Activated T-cell treated with anti-CD3 and anti-CD28 coated beads, Interleukin-2, amount 50 U/mL, for 4 hours (primary cell): ENCODE measurements around the gene GARIN5B. TPM values are rescaled to one million over a fixed set of nuclear protein-coding genes. Genes with fewer than 3 reads are reported as not detected.

ENCODE experiments used
- ATAC-seq, 2 donors: fragments of 200-7000 bp; cut with Tn5 transposase; one replicate each; pipeline ENCODE4 v1.10.0; 2021
- DNase-seq: peaks from one replicate; pipeline ENCODE4 v3.0.0-alpha.2; 2020
- H3K27me3 Mint-ChIP-seq: one replicate; pipeline ENCODE4 v1.8.0; 2021; ENCODE audit warnings: low read depth, mixed read lengths
- H3K36me3 Mint-ChIP-seq: one replicate; pipeline ENCODE4 v1.8.0; 2022; ENCODE audit warnings: mixed read lengths; ENCODE audit not compliant: insufficient read depth
- H3K4me1 Mint-ChIP-seq: one replicate; pipeline ENCODE4 v1.8.0; 2021; ENCODE audit warnings: low read depth, mixed read lengths
- H3K4me3 Mint-ChIP-seq: one replicate; pipeline ENCODE4 v1.8.0; 2021; ENCODE audit warnings: mild to moderate bottlenecking, moderate library complexity, mixed read lengths
- H3K9me3 Mint-ChIP-seq: one replicate; pipeline ENCODE4 v1.8.0; 2021; ENCODE audit warnings: mixed read lengths
- total RNA-seq, 3 donors: library from RNA; stranded (reverse); gene quantifications; one replicate each; pipeline ENCODE4 v1.2.1, GENCODE V29; 2021

GARIN5B gene
- total RNA-seq, 3 donors from 2014 or later, result not detected

- ATAC-seq (peak; percentile 11), DNase-seq (peak; percentile 35)
- Mint-ChIP-seq H3K4me3 (peak overlapping the region; percentile 86), H3K9me3 (no peaks in the 10 kb centered on the region), H3K27me3 (no peaks in the 10 kb centered on the region), H3K36me3 (peaks cover 23% of the 10 kb centered on the region), H3K4me1 (peaks cover 44% of the 10 kb centered on the region)
Measured at GRCh38 chr19:55383279-55384130, 20.4 kb upstream of the GARIN5B start.

- Mint-ChIP-seq H3K4me1 (peaks cover 36% of the 10 kb centered on the region), H3K9me3 (no peaks in the 10 kb centered on the region), H3K27me3 (no peaks in the 10 kb centered on the region), H3K36me3 (peaks cover 20% of the 10 kb centered on the region), H3K4me3 (peak overlapping the region; percentile 86)
- DNase-seq, result no peak
- ATAC-seq, result no peak
Measured at GRCh38 chr19:55382522-55383054, 19.5 kb upstream of the GARIN5B start.

DNA sequence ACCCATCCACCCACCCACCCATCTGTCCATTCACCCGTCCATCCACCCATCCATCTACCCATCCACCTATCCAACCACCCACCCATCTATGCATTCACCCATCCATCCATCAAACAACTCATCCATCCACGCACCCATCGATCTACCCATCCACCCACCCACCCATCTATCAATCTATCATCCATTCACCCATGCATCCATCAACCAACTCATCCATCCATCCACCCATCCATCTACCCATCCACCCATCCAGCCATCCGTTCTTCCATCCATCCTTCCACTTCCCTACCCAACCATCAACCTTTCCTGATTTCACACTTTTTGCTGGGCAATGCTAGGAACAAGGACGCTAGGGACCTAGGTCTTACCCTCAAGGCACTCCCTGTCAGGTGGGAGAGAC lies 19.0 kb upstream of the GARIN5B start:
- ATAC-seq (no peak), DNase-seq (no peak)
- Mint-ChIP-seq H3K27me3 (no peaks in the 10 kb centered on the region), H3K9me3 (no peaks in the 10 kb centered on the region), H3K4me1 (peaks cover 30% of the 10 kb centered on the region), H3K4me3 (peak overlapping the region; percentile 86), H3K36me3 (peaks cover 14% of the 10 kb centered on the region)

DNA sequence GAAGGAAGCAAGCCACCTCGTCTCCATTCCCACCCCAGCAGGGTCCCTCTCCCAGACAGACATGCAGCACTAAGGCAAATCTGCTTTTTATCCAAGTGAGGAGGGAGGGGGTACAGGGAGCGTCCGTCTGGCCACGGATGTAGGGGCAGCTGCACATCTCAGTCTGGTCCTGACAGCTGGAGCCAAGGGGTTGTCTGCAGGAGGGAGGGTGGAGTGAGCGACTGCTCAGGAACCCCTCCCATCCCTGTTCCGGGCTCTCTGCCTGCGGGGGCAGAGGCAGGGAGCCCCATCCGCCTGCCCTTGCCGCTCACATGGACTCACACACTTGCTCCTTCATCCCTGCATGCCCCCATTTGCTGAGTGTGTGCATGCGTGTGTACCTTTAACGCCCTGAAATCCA lies 16.1 kb upstream of the GARIN5B start:
- ATAC-seq (no peak), DNase-seq (no peak)
- H3K36me3 Mint-ChIP-seq, result no peaks in the 10 kb centered on the region
- H3K27me3 Mint-ChIP-seq, result peaks cover 8% of the 10 kb centered on the region
- peaks cover 17% of the 10 kb centered on the region for H3K4me1 Mint-ChIP-seq
- no peaks in the 10 kb centered on the region for H3K9me3 Mint-ChIP-seq
- H3K4me3 Mint-ChIP-seq, result no peak overlapping the region

DNA sequence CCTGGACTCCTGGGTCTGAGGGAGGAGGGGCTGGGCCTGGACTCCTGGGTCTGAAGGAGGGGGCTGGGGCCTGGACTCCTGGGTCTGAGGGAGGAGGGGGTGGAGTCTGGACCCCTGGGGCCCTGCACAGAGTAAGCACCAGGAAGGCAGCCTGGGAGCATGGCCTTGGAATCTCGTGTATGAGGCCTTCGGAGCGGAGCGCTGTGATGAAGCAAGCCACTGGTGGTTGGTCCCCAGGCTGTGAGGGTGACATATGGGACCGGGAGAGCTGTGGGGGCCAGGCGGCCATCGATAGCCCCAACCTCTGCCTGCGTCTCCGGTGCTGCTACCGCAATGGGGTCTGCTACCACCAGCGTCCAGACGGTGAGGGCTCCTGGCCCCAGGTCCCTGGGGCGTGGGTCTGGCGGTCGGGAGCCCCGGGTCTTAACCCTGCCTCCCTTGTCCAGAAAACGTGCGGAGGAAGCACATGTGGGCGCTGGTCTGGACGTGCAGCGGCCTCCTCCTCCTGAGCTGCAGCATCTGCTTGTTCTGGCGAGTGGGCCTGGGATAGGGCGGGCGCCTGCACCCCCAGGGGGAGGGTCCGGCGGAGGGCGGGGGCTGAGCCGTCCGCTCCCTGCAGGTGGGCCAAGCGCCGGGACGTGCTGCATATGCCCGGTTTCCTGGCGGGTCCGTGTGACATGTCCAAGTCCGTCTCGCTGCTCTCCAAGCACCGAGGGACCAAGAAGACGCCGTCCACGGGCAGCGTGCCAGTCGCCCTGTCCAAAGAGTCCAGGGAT lies 14.5 kb upstream of the GARIN5B start:
- Mint-ChIP-seq H3K4me1 (peaks cover 11% of the 10 kb centered on the region), H3K4me3 (no peak overlapping the region), H3K36me3 (no peaks in the 10 kb centered on the region), H3K9me3 (no peaks in the 10 kb centered on the region), H3K27me3 (peaks cover 14% of the 10 kb centered on the region)
- no peak for DNase-seq
- ATAC-seq, result no peak

DNA sequence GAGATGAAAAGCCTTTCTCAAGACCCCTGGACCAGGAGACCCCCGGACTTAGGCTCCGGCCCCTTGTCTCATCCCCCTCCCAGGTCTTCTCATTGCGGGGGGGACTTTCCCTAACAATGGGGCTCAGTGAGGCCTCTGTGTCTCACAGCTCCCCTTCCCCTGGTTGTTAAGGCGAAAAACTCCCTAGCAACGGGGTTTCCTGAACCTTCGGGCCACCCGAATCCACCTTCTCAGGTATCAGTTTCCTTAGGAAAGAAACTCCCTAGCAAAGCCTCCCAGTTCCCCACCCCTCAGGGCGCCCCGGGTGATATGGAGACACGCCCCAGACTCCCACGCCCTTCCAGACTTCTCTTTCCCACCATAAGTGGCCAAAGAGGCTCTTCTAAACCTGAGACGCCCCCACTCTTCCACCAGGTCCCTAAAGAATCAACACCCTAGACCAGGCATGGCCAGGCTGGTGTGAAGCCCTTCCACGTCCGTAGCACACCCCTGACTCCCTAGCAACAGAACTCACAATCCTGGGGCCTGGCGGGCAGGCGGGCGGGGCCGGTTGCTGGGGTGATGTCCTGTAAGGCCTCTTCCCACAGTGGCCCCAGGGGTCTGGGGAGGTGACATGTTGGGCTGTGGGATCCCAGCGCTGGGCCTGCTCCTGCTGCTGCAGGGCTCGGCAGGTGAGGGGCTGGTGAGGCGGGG lies 13.3 kb upstream of the GARIN5B start, which contains the start of gene TMEM190:
TMEM190 (plus strand) TSS at position 586 of the 693 bp plus-strand sequence; CDS start at position 614, 28 bp downstream.
- Mint-ChIP-seq H3K4me1 (peaks cover 3% of the 10 kb centered on the region), H3K27me3 (peaks cover 25% of the 10 kb centered on the region), H3K36me3 (no peaks in the 10 kb centered on the region), H3K9me3 (no peaks in the 10 kb centered on the region), H3K4me3 (no peak within 1 kb of the TSS)
- ATAC-seq (no peak), DNase-seq (no peak)

DNA sequence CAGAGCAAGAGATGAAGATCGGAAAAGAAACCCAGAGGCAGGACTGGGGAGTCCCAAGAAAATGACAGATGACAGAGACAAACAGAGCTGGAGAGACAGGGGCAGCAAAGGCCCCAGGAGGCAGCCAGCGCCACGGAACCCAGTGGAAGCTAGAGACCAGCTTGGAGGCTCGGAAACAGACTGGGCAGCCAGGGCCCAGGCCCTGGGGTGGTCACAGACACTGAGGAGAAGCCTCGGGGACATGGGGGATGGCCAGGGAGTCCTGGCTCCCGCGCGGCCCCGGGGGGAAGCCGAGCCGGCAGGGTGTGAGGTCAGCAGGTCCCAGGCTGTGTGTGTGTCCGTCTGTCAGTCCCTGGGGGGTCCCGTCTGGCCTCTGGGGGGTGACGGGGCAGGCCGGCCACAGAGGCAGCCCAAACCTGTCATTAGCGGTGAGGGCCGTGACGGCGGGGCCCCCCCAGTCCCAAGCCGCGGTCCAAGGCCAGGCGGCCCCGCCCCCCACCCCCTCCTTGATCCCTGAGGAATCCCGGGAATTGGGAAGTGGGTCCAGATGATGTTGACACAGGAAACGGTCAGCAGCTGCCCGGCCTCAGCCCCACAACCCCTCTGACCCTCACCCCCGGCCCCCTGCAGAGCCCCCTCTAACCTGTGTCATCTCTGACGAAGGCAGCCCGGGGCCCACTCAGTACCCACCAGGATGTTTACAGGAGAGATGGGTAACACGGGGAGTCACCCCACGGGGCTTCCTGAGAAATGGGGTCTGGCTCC lies 11.1 kb upstream of the GARIN5B start:
- no peak for ATAC-seq
- no peaks in the 10 kb centered on the region for H3K36me3 Mint-ChIP-seq
- H3K27me3 Mint-ChIP-seq, result peaks cover 40% of the 10 kb centered on the region
- peaks cover 8% of the 10 kb centered on the region for H3K4me1 Mint-ChIP-seq
- H3K4me3 Mint-ChIP-seq, result no peak overlapping the region
- no peak for DNase-seq
- H3K9me3 Mint-ChIP-seq, result no peaks in the 10 kb centered on the region

DNA sequence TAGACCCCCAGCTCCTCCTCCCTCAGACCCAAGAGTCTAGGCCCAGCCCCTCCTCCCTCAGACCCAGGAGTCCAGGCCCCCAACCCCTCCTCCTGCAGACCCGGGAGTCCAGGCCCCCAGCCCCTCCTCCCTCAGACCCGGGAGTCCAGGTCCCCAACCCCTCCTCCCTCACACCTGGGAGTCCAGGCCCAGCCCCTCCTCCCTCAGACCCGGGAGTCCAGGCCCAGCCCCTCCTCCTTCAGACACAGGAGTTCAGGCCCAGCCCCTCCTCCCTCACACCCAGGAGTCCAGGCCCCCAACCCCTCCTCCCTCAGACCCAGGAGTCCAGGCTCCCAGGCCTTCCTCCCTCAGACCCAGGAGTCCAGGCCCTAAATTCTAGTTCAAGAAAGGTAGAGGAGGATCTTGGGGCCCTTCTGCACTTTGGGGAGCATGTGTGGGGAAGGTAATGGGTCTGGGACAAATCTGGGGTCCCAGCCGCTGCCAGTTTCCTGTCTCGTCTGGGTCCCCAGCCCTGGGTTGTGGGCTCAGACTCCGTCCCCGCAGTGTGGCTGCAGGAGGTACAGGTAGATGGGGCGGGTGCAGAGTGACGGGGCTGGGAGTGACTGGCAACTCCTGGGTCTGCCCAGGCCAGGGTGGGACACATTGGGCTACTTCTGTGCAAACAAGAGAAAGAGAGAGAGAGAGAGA lies 10.4 kb upstream of the GARIN5B start:
- Mint-ChIP-seq H3K9me3 (no peaks in the 10 kb centered on the region), H3K27me3 (peaks cover 45% of the 10 kb centered on the region), H3K4me3 (no peak overlapping the region), H3K4me1 (peaks cover 8% of the 10 kb centered on the region), H3K36me3 (no peaks in the 10 kb centered on the region)
- ATAC-seq, result no peak
- DNase-seq, result no peak

GRCh38 chr19:55372316-55373081 lies 9.4 kb upstream of the GARIN5B start:
- Mint-ChIP-seq H3K27me3 (peaks cover 52% of the 10 kb centered on the region), H3K4me3 (no peak overlapping the region), H3K36me3 (no peaks in the 10 kb centered on the region), H3K4me1 (peaks cover 8% of the 10 kb centered on the region), H3K9me3 (no peaks in the 10 kb centered on the region)
- DNase-seq (no peak), ATAC-seq (peak; percentile 22 to 29)

DNA sequence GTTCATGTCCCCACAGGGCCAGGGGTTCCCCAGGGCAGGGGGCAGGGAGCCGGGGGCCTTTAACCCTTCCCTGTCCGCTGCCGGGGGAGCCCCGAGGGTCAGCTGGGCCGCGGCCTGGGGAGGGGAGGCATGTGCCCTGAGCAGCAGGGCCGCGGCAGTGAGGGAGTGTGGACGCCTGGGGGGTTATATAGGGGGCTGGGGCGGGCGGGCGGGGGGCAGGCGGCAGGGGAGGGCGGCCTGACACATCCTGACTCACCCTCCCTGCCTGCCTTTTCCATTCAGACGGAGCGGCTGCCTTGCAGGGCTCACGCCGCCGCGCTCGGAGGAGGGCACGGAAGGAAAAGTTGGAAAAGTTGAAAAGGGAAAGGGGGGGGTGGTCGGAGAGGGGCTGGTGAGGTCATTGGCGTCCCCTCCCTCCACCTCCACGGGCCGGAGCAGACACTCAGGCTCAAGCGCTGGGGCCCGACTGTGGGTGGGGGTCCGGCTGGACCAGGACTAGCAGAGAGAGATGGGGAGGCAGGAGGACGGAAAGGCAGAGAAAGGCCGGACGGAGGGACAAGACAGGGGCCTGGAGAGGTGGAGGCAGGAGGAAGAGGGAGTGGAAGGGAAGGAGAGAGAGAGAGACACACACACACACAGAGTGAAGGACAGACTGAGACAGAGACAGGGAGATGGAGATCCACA lies 7.4 kb upstream of the GARIN5B start, which contains the start of gene IL11:
IL11 (minus strand) TSS at position 159 of the 684 bp plus-strand sequence; CDS start at position 6, 153 bp downstream.
- Mint-ChIP-seq H3K36me3 (no peaks in the 10 kb centered on the region), H3K9me3 (no peaks in the 10 kb centered on the region), H3K4me3 (peak within 1 kb of the TSS; percentile 58), H3K27me3 (peaks cover 56% of the 10 kb centered on the region), H3K4me1 (peaks cover 8% of the 10 kb centered on the region)
- ATAC-seq, result peak; percentile 23 to 32
- DNase-seq, result no peak

DNA sequence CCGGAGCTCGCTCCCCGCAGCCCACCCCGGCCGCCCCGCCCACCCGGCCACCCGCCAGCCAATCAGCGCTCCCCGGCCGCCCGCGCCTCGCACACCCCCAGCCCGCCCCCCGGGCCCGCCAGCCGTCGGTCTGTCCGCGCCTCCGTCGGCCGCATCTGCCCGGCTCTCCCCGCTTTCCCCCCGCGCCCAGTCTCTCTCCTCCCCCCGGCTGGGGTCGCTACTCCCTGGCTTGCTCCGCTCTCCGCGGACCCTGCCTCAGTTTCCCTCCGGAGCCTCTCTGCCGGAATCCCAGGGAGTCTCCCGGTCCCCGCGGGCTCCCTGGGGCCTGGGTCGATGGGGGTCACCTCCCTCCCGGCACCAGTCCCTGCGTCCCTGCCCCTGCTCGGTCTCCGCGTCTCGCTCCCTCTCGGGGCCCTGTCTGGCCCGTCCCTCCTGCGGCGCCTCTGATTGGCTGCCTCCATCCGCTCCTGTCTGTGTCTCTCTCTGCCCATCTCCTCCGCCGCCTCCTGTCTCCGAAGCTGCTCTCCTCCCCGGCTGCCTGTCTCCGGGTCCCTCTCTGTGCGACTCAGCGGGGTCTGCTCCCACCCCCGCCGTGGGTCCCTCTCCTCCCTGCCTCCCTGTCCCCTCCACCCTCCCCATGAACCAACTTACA lies 6.7 kb upstream of the GARIN5B start:
- ATAC-seq (peak; percentile 67 to 75), DNase-seq (no peak)
- Mint-ChIP-seq H3K36me3 (no peaks in the 10 kb centered on the region), H3K4me3 (peak overlapping the region; percentile 58), H3K9me3 (no peaks in the 10 kb centered on the region), H3K27me3 (peaks cover 53% of the 10 kb centered on the region), H3K4me1 (peaks cover 8% of the 10 kb centered on the region)
